GM18505 (cell line): Measurements from ENCODE around the gene CCDC32.
A peak's percentile ranks its signal among the peaks of the same experiment; 100 is the strongest.

Experiments
- ATAC-seq: cut with Tn5 transposase; IDR thresholded peaks from one replicate; pipeline ENCODE4 v1.9.1; 2021; ENCODE audit not compliant: unreplicated experiment
- POLR2A ChIP-seq: IDR thresholded peaks from 4 replicates; pipeline ENCODE4 v1.6.1; 2011; ENCODE audit warnings: borderline replicate concordance; ENCODE audit not compliant: insufficient read depth, insufficient read length; ENCODE audit errors: extremely low read depth

CCDC32 gene

GRCh38 chr15:40555876-40556275, 9.0 kb downstream of the CCDC32 start:
- TF ChIP-seq POLR2A, result no peak
- no peak for ATAC-seq

GRCh38 chr15:40554161-40554525, 10.7 kb downstream of the CCDC32 start:
- TF ChIP-seq POLR2A, result no peak
- ATAC-seq, result no peak

GRCh38 chr15:40550341-40551037, 14.4 kb downstream of the CCDC32 start:
- peak; percentile 73 for ATAC-seq
- TF ChIP-seq POLR2A, result no peak

GRCh38 chr15:40549894-40550293, 14.9 kb downstream of the CCDC32 start:
- peak; percentile 4 for ATAC-seq
- no peak for TF ChIP-seq POLR2A

GRCh38 chr15:40548610-40549009, 16.2 kb downstream of the CCDC32 start:
- no peak for ATAC-seq
- no peak for TF ChIP-seq POLR2A

- ATAC-seq, result no peak
- no peak for TF ChIP-seq POLR2A
Observed at GRCh38 chr15:40545457-40545856, 19.4 kb downstream of the CCDC32 start.

- no peak for ATAC-seq
- no peak for TF ChIP-seq POLR2A
Observed at GRCh38 chr15:40543631-40544294, 21.1 kb downstream of the CCDC32 start.

GRCh38 chr15:40543082-40543481, 21.8 kb downstream of the CCDC32 start:
- no peak for ATAC-seq
- TF ChIP-seq POLR2A, result no peak

- no peak for TF ChIP-seq POLR2A
- ATAC-seq, result no peak
Observed at GRCh38 chr15:40538976-40539375, 25.9 kb downstream of the CCDC32 start.

GRCh38 chr15:40536501-40536900, 28.3 kb downstream of the CCDC32 start:
- no peak for TF ChIP-seq POLR2A
- no peak for ATAC-seq

- no peak for TF ChIP-seq POLR2A
- ATAC-seq, result no peak
Observed at GRCh38 chr15:40534371-40534770, 30.5 kb downstream of the CCDC32 start.

GRCh38 chr15:40533763-40534364, 31.0 kb downstream of the CCDC32 start:
- TF ChIP-seq POLR2A, result no peak
- ATAC-seq, result no peak

- TF ChIP-seq POLR2A, result no peak
- no peak for ATAC-seq
Observed at GRCh38 chr15:40528801-40529200, 36.0 kb downstream of the CCDC32 start.

- TF ChIP-seq POLR2A, result no peak
- ATAC-seq, result no peak
Observed at GRCh38 chr15:40525855-40526254, 39.0 kb downstream of the CCDC32 start.
